ENCODE results near the gene KRT3.
A peak's percentile ranks its signal among the peaks of the same experiment; 100 is the strongest.

The KRT3 gene

DNA sequence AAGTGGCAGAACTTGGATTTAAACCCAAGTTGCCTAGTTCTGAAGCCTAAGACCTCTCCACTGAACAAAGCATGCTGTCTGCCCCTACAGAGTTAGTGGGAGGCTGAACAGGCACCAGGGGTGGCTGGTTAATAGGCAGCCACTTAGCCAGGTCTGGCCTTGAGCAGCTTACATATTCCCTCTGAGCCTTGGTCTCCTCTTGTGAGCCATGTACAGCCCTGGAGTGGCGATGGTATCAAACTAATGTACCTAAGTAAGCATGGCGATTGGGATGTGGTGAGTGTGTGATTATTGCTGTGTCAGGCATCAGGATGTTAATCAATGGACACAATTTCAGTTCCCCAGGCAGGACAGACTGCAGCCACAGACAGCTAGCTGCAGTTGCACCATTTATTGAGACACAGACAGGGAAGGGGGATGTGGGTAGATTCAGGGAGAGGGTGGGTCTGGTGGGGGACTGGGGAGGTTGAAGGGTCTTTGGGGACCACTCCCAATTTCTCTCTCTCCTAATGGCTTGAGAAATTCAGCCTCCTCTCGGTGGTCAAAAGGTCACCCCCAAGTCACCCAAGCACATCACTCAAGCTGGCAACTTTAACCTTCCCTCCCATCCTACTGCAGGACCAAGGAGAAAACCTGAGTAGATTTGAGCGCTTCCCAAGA is 25.3 kb upstream of the KRT3 start:
- no peaks in the 10 kb centered on the region for H3K4me1 ChIP-seq (ENCODE audit: control insufficient read depth, insufficient read depth, low read length)
- no peak overlapping the region for H3K4me3 ChIP-seq (ENCODE audit: low read depth, low read length)
- CTCF ChIA-PET = no interaction called here
- POLR2A ChIA-PET = no interaction called here
- TF ChIP-seq ZNF423 (tag by site-specific recombination; IDR thresholded peaks at IDR 0.05) (no peak), ZBTB17 (tag by site-specific recombination; IDR thresholded peaks at IDR 0.05) (peak; percentile 59)
- H3K36me3 ChIP-seq (ENCODE audit: control insufficient read depth in 2 of 2, insufficient read depth in 1 of 2, low read length in 2 of 2) = no peaks in the 10 kb centered on the region
- no peak overlapping the region for H3K27ac ChIP-seq (ENCODE audit: extremely low read depth, low read depth, low read length)
- no peaks in the 10 kb centered on the region for H3K9me3 ChIP-seq (ENCODE audit: control insufficient read depth, insufficient read depth, low read depth, low read length)

DNA sequence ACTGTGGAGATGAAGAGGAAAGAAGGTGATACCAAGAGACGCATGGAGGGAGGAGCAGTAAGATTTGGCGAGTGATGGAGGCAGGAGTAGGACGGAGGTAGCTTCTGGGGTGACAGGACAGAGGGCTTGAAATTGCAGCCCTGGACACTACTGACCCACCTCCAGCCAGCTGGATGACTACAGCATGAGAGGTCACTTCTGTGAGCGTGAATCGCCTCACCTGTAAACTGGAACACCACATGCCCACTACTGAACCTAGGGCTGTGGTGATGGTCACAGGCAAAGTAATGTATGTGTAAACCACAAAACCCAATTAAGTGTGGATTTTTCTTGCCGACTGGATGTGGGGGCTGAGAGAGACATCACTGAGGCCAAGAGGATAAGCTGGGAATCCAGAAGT is 24.6 kb upstream of the KRT3 start:
- ChIA-PET CTCF (interaction anchor here (1.2 to 1.4 kb wide), 2 partner anchors 45 to 59 kb away, joined by 6 to 9 read pairs; no protein-coding TSS in a partner anchor), POLR2A (no interaction called here)
- no peak for TF ChIP-seq ZNF280D (tag by site-specific recombination; IDR thresholded peaks at IDR 0.05)
- TF ChIP-seq HOXD13 (CRISPR knock-in tag; IDR thresholded peaks at IDR 0.05; ENCODE audit: borderline replicate concordance) = no peak
- no peak for TF ChIP-seq ZNF670 (tag by site-specific recombination; IDR thresholded peaks at IDR 0.05; ENCODE audit: low read depth)
- no peak for TF ChIP-seq ZNF776 (tag by site-specific recombination; IDR thresholded peaks at IDR 0.05; ENCODE audit: borderline replicate concordance)
- TF ChIP-seq ZNF555 (tag by site-specific recombination; conservative IDR thresholded peaks at IDR 0.05) = no peak
- TF ChIP-seq ZNF549 (tag by site-specific recombination; IDR thresholded peaks at IDR 0.05) = no peak
- TF ChIP-seq ZSCAN16 (tag by site-specific recombination; IDR thresholded peaks at IDR 0.05) = no peak
- TF ChIP-seq ZNF16 (tag by site-specific recombination; IDR thresholded peaks at IDR 0.05; ENCODE audit: low read depth) = no peak
- TF ChIP-seq SP3 (tag by site-specific recombination; IDR thresholded peaks at IDR 0.05) = no peak
- no peak for TF ChIP-seq ZNF132 (tag by site-specific recombination; IDR thresholded peaks at IDR 0.05; ENCODE audit: borderline replicate concordance)
- no peak for TF ChIP-seq BCL11B (tag by site-specific recombination; IDR thresholded peaks at IDR 0.05; ENCODE audit: low read depth)
- no peak for TF ChIP-seq ZNF423 (tag by site-specific recombination; IDR thresholded peaks at IDR 0.05)
- TF ChIP-seq BCL11A (tag by site-specific recombination; IDR thresholded peaks at IDR 0.05; ENCODE audit: low read depth) = no peak
- no peak for TF ChIP-seq ZNF548 (tag by site-specific recombination; IDR thresholded peaks at IDR 0.05)
- Histone ChIP-seq H3K36me3 (ENCODE audit: control insufficient read depth in 2 of 2, insufficient read depth in 1 of 2, low read length in 2 of 2) (no peaks in the 10 kb centered on the region), H3K4me3 (ENCODE audit: low read depth, low read length) (no peak overlapping the region), H3K9me3 (ENCODE audit: control insufficient read depth, insufficient read depth, low read depth, low read length) (no peaks in the 10 kb centered on the region), H3K4me1 (ENCODE audit: control insufficient read depth, insufficient read depth, low read length) (no peaks in the 10 kb centered on the region), H3K27ac (ENCODE audit: extremely low read depth, low read depth, low read length) (no peak overlapping the region)

DNA sequence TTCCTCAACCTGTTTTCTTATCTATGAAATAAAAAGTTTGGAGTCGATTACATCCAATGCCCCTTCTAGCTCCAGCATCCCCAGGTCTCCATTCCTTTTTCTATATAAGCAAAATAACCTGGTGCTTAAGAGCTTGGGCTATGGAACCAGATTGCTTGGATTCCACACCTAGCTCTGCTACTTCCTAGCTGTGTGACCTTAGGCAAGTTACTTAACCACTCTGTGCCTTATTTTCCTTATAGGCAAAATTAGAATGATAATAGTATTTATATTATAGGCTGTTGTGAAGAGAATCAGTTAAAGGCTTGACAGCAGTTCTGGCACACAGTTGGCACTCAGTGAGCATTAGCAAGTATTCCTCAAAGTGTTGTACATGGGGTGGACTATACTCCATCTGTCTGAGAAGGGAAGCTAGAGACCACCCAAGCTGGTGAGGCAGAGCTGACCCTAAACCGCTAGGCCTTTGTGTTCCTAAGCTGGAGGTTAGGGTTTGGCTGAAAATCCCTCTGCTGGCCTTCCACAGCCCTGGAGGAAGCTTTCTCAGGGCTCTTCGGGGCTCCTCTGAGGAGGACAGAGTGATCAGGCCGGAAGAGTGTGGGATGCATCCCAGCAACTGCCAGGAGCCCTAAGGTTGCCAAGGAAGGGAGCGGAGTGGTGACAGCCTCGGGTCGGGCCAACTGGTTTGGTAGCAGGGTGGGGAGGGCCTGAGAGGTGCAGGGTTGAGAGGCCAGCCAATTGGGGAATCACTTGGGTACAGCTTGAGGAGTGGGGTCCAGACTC is 24.0 kb upstream of the KRT3 start:
- Histone ChIP-seq H3K9me3 (ENCODE audit: control insufficient read depth, insufficient read depth, low read depth, low read length) (no peaks in the 10 kb centered on the region), H3K4me3 (ENCODE audit: low read depth, low read length) (no peak overlapping the region), H3K36me3 (ENCODE audit: control insufficient read depth in 2 of 2, insufficient read depth in 1 of 2, low read length in 2 of 2) (no peaks in the 10 kb centered on the region), H3K27ac (ENCODE audit: extremely low read depth, low read depth, low read length) (no peak overlapping the region), H3K4me1 (ENCODE audit: control insufficient read depth, insufficient read depth, low read length) (no peaks in the 10 kb centered on the region)
- CTCF ChIA-PET = interaction anchor here (0.6 to 1.4 kb wide), 4 partner anchors 26 to 153 kb away, joined by 4 to 9 read pairs (median 6); no protein-coding TSS in a partner anchor
- POLR2A ChIA-PET = no interaction called here
- TF ChIP-seq ZNF768 (tag by site-specific recombination; IDR thresholded peaks at IDR 0.05) (peak; percentile 72), SETDB1 (IDR thresholded peaks at IDR 0.05; ENCODE audit: insufficient read length, low read length) (no peak), KLF1 (tag by site-specific recombination; IDR thresholded peaks at IDR 0.05) (no peak)
